GM12865 (cell line): ENCODE measurements around the gene GINS2.

Experiments used
- DNase-seq: peaks from one replicate; pipeline ENCODE4 v3.0.0; 2010; ENCODE audit warnings: low read depth
- H3K4me3 ChIP-seq: 2 replicates; pipeline ENCODE4 v1.5.1; 2011; ENCODE audit warnings: mild to moderate bottlenecking, low read depth, low read length, control low read depth
- TF ChIP-seq, protein P1 (sequence below): IDR thresholded peaks from 2 replicates; pipeline ENCODE4 v1.5.1; 2011; ENCODE audit warnings: low read length, control low read depth, low read depth, inconsistent platforms; ENCODE audit not compliant: insufficient read depth; ENCODE audit errors: missing control alignments

GINS2 gene

DNA sequence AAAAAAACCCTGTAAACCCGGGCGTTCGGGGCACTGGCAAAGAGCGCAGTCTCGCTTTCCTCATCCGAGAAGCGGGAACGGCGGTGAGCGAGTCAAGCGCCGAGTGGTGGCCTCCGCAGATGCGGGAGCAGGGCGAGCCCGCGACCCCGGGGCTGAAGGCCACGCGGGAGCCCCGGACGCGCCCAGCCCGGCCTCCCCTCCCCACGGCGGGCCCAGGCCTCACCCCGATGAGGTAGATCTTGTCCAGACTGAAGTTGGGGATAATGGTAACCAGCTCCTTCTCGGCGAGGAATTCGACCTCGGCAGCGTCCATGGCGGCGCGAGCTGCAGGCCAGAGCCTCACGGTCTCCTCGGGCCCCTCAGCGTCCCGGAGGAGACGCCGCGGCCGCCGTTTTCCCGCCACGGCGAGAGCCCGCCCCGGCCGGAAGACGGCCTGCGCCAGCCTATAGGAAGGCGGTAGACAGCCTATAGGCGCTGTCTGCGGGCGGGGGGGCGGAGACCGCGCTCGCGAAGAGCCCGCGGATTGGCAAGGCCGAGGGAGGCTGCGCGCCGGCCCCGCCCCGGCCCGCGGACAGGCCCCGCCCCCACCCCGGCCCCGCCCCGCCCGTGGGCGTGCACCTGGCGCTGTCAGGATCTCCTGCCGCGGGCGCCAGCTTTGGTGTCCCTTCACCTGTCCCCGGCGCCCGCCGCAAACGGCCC lies at the start of gene GINS2:
Gene GINS2, minus strand, starts transcription at position 369 of the 699 bp plus-strand sequence. Its CDS starts 56 bp downstream, at position 313.
- TF ChIP-seq, protein P1, sequence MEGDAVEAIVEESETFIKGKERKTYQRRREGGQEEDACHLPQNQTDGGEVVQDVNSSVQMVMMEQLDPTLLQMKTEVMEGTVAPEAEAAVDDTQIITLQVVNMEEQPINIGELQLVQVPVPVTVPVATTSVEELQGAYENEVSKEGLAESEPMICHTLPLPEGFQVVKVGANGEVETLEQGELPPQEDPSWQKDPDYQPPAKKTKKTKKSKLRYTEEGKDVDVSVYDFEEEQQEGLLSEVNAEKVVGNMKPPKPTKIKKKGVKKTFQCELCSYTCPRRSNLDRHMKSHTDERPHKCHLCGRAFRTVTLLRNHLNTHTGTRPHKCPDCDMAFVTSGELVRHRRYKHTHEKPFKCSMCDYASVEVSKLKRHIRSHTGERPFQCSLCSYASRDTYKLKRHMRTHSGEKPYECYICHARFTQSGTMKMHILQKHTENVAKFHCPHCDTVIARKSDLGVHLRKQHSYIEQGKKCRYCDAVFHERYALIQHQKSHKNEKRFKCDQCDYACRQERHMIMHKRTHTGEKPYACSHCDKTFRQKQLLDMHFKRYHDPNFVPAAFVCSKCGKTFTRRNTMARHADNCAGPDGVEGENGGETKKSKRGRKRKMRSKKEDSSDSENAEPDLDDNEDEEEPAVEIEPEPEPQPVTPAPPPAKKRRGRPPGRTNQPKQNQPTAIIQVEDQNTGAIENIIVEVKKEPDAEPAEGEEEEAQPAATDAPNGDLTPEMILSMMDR, result no peak
- peak within 1 kb of the TSS; percentile 72 for H3K4me3 ChIP-seq
- DNase-seq, result peak; percentile 96

DNA sequence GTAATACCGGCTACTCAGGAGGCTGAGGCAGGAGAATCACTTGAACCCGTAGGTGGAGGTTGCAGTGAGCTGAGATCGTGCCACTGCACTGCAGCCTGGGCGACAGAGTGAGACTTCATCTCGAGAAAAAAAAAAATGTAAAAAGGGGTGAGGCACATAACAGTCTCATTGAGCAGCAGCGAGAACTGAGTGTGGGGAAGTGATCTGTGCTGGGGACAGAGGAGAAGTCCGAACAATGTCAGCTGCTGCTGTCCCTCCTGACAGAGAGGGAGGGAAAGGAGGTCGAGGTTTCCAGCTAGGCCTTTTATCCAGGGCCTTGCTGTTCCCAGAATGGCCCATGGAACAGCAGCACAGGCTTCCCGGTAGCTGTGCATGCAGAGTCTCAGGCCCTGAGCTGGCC lies 48.2 kb upstream of the GINS2 start:
- TF ChIP-seq, protein P1, result no peak
- no peak for DNase-seq
- H3K4me3 ChIP-seq, result no peak overlapping the region

DNA sequence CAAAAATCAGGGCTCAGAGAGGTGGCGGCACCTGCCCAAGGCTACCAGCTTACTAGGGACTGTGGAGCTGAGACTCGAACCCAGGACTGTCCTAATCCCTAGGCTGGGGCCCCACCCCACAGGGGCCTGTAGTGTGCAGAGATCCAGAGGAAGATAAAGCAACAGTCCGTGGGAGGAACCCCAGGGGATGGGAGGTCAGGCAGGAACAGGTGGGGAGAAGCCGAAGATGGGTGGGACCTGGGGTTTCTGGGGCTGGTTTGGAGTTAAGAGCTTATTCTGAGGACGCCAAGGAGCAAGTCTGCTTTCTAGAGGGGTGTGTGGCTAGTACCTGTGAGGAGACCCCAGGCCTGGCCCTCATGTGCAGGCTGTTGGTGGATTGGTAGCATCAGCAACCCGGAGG lies 47.2 kb upstream of the GINS2 start:
- no peak overlapping the region for H3K4me3 ChIP-seq
- TF ChIP-seq, protein P1, result no peak
- no peak for DNase-seq

DNA sequence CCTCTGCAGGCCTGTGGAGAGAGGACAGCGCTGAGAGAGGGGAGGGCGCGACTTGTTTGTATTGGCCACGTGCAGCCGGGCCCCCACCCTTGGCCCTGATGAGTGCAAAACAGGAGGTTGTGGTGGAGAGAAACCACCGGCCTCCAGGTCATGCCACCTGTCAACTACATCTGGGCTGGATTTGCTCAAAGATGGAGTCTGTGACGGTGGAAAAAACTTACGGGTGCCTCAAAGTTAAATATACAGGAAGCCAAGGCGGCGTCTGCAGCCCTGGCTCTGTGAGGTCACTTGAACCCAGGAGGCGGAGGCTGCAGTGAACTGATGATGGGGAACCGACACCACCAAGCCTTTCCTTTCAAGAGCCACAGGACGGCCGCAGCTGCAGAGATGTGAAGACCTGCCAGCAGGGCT lies 46.5 kb upstream of the GINS2 start:
- peak; percentile 86 for DNase-seq
- TF ChIP-seq, protein P1, result no peak
- no peak overlapping the region for H3K4me3 ChIP-seq

- no peak for DNase-seq
- TF ChIP-seq, protein P1, result no peak
- no peak overlapping the region for H3K4me3 ChIP-seq
These were observed 45.7 kb upstream of the GINS2 start for GRCh38 chr16:85734311-85735017.

DNA sequence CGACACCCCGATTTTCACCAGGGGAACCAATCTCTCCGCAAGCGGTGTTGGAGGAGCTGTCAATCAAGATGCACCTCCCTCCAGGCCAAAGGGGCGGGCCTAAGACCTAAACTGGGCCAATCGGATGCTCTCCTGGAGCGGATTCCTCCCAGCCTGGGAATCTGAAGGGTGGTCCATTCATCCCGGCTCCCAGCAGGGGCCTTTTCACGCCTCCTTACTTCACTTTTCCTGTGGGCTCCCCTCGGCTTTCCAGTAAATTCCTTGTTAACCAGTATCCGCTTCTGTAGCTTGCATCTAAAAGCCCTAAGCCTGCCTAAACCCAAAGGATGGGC lies 45.1 kb upstream of the GINS2 start:
- H3K4me3 ChIP-seq, result no peak overlapping the region
- no peak for DNase-seq
- TF ChIP-seq, protein P1, result no peak
